Large intestine (tissue), 3 donors: Measurements from ENCODE around the gene SRRM5. TPM values are rescaled to one million over a fixed set of nuclear protein-coding genes. Genes with fewer than 3 reads are reported as not detected.

Experiments used
- DNase-seq, 2 donors: peaks; one replicate each; pipeline versions ENCODE4 v3.0.0 to v3.0.0-alpha.2; 2013
- H3K27ac ChIP-seq: one replicate; pipeline ENCODE4 v1.5.1; 2013; ENCODE audit warnings: low read length
- H3K27me3 ChIP-seq: 2 replicates; pipeline ENCODE4 v1.6.1; 2013; ENCODE audit warnings: low read length; ENCODE audit not compliant: control insufficient read depth, insufficient read depth
- H3K36me3 ChIP-seq: 2 replicates; pipeline ENCODE4 v1.6.1; 2013; ENCODE audit warnings: low read length; ENCODE audit not compliant: control insufficient read depth, insufficient read depth
- H3K4me1 ChIP-seq: one replicate; pipeline ENCODE4 v1.6.1; 2013; ENCODE audit warnings: low read length; ENCODE audit not compliant: control insufficient read depth, insufficient read depth
- H3K4me3 ChIP-seq: one replicate; pipeline ENCODE4 v1.5.1; 2013; ENCODE audit warnings: low read length
- H3K9me3 ChIP-seq: one replicate; pipeline ENCODE4 v1.6.1; 2013; ENCODE audit warnings: mild to moderate bottlenecking, low read depth, low read length, moderate library complexity; ENCODE audit not compliant: control insufficient read depth
- WGBS: methylation state at CpG from one replicate; pipeline ENCODE4 v1.1.5; 2013; ENCODE audit warnings: low lambda C conversion rate; ENCODE audit not compliant: insufficient coverage; 5-methylcytosine and 5-hydroxymethylcytosine counted together
- polyA plus RNA-seq: library from polyadenylated mRNA; unstranded; fragments of 120-200 nt; gene quantifications from one replicate; pipeline ENCODE4 v1.2.1, GENCODE V29; 2013

SRRM5 gene
- polyA plus RNA-seq, 1 donor, result 1.5 TPM

- 80% methylated on average over 1 of the region's 13 CpGs for WGBS
- H3K36me3 ChIP-seq, result no peaks in the 10 kb centered on the region
- no peak for DNase-seq
- no peak overlapping the region for H3K27ac ChIP-seq
- no peaks in the 10 kb centered on the region for H3K9me3 ChIP-seq
- H3K27me3 ChIP-seq, result peaks cover 29% of the 10 kb centered on the region
- no peak overlapping the region for H3K4me3 ChIP-seq
- peaks cover 14% of the 10 kb centered on the region for H3K4me1 ChIP-seq
Measured at GRCh38 chr19:43638214-43638994, 26.5 kb downstream of the SRRM5 start.

- Histone ChIP-seq H3K27me3 (peaks cover 29% of the 10 kb centered on the region), H3K36me3 (no peaks in the 10 kb centered on the region), H3K9me3 (no peaks in the 10 kb centered on the region), H3K4me3 (no peak overlapping the region), H3K4me1 (peaks cover 14% of the 10 kb centered on the region), H3K27ac (no peak overlapping the region)
- no peak for DNase-seq
- WGBS, result 13% methylated on average over 4 of the region's 18 CpGs
Measured at GRCh38 chr19:43638995-43639518, 27.2 kb downstream of the SRRM5 start.

GRCh38 chr19:43639519-43640423 is 27.9 kb downstream of the SRRM5 start, which contains the start of gene CADM4:
Gene CADM4, minus strand, starts transcription at chr19:43639850. Its CDS starts 60 bp downstream, at chr19:43639790.
- no CpG with 5 or more reads among the region's 110 CpGs for WGBS
- peak within 1 kb of the TSS; percentile 43 for H3K4me3 ChIP-seq
- H3K36me3 ChIP-seq, result no peaks in the 10 kb centered on the region
- H3K27me3 ChIP-seq, result peaks cover 29% of the 10 kb centered on the region
- H3K4me1 ChIP-seq, result peaks cover 10% of the 10 kb centered on the region
- peak in 1 of 2 donors; percentile 63 for DNase-seq
- no peaks in the 10 kb centered on the region for H3K9me3 ChIP-seq
- H3K27ac ChIP-seq, result no peak within 1 kb of the TSS

GRCh38 chr19:43640424-43640757 is 28.5 kb downstream of the SRRM5 start:
- no peak for DNase-seq
- H3K4me3 ChIP-seq, result peak overlapping the region; percentile 43
- H3K27me3 ChIP-seq, result peaks cover 29% of the 10 kb centered on the region

GRCh38 chr19:43641333-43641732 is 29.4 kb downstream of the SRRM5 start:
- no peak overlapping the region for H3K4me3 ChIP-seq
- no peak for DNase-seq
- no CpG with 5 or more reads among the region's 2 CpGs for WGBS
- H3K36me3 ChIP-seq, result no peaks in the 10 kb centered on the region
- no peak overlapping the region for H3K27ac ChIP-seq
- no peaks in the 10 kb centered on the region for H3K9me3 ChIP-seq
- peaks cover 29% of the 10 kb centered on the region for H3K27me3 ChIP-seq
- H3K4me1 ChIP-seq, result peaks cover 4% of the 10 kb centered on the region

More at GRCh38 chr19:43640424-43640757, 28.5 kb downstream of the SRRM5 start:
- WGBS, result no CpG with 5 or more reads among the region's 9 CpGs
- Histone ChIP-seq H3K36me3 (no peaks in the 10 kb centered on the region), H3K9me3 (no peaks in the 10 kb centered on the region), H3K27ac (no peak overlapping the region), H3K4me1 (peaks cover 4% of the 10 kb centered on the region)

- WGBS, result no CpG with 5 or more reads among the region's 4 CpGs
- H3K4me3 ChIP-seq, result no peak overlapping the region
- H3K9me3 ChIP-seq, result no peaks in the 10 kb centered on the region
- no peak overlapping the region for H3K27ac ChIP-seq
- peaks cover 4% of the 10 kb centered on the region for H3K4me1 ChIP-seq
- peaks cover 28% of the 10 kb centered on the region for H3K27me3 ChIP-seq
- DNase-seq, result no peak
- no peaks in the 10 kb centered on the region for H3K36me3 ChIP-seq
Measured at GRCh38 chr19:43642531-43642930, 30.6 kb downstream of the SRRM5 start.

- 80% methylated on average over 3 of the region's 3 CpGs for WGBS
- Histone ChIP-seq H3K4me3 (no peak overlapping the region), H3K4me1 (peaks cover 4% of the 10 kb centered on the region), H3K36me3 (no peaks in the 10 kb centered on the region), H3K27me3 (peaks cover 24% of the 10 kb centered on the region), H3K27ac (no peak overlapping the region), H3K9me3 (no peaks in the 10 kb centered on the region)
- DNase-seq, result no peak
Measured at GRCh38 chr19:43643326-43643725, 31.4 kb downstream of the SRRM5 start.

GRCh38 chr19:43644181-43644580 is 32.3 kb downstream of the SRRM5 start:
- peaks cover 15% of the 10 kb centered on the region for H3K27me3 ChIP-seq
- no peak overlapping the region for H3K4me3 ChIP-seq
- peaks cover 4% of the 10 kb centered on the region for H3K4me1 ChIP-seq
- no peak overlapping the region for H3K27ac ChIP-seq
- no CpG with 5 or more reads among the region's 13 CpGs for WGBS
- H3K9me3 ChIP-seq, result no peaks in the 10 kb centered on the region
- no peak for DNase-seq
- peaks cover 3% of the 10 kb centered on the region for H3K36me3 ChIP-seq

GRCh38 chr19:43648633-43649032 is 36.7 kb downstream of the SRRM5 start:
- no CpG with 5 or more reads among the region's 6 CpGs for WGBS
- peaks cover 3% of the 10 kb centered on the region for H3K36me3 ChIP-seq
- no peak overlapping the region for H3K27ac ChIP-seq
- DNase-seq, result no peak
- H3K4me3 ChIP-seq, result no peak overlapping the region
- H3K4me1 ChIP-seq, result no peaks in the 10 kb centered on the region
- no peaks in the 10 kb centered on the region for H3K27me3 ChIP-seq
- H3K9me3 ChIP-seq, result no peaks in the 10 kb centered on the region

- 77% methylated on average over 2 of the region's 2 CpGs for WGBS
- H3K36me3 ChIP-seq, result peaks cover 3% of the 10 kb centered on the region
- H3K4me3 ChIP-seq, result no peak overlapping the region
- no peaks in the 10 kb centered on the region for H3K9me3 ChIP-seq
- H3K27me3 ChIP-seq, result no peaks in the 10 kb centered on the region
- DNase-seq, result no peak
- H3K27ac ChIP-seq, result no peak overlapping the region
- no peaks in the 10 kb centered on the region for H3K4me1 ChIP-seq
Measured at GRCh38 chr19:43649514-43649913, 37.6 kb downstream of the SRRM5 start.
